Activated CD8-positive, alpha-beta T cell treated with anti-CD3 and anti-CD28 coated beads for 36 hours (primary cell): ENCODE data around the gene TMEM143. TPM values are rescaled to one million over a fixed set of nuclear protein-coding genes. Genes with fewer than 3 reads are reported as not detected.
A peak's percentile ranks its signal among the peaks of the same experiment; 100 is the strongest.

ENCODE experiments used
- ATAC-seq: fragments of 200-7000 bp; cut with Tn5 transposase; one replicate; pipeline ENCODE4 v1.10.0; 2021; ENCODE audit warnings: mild to moderate bottlenecking, moderate library complexity
- CTCF ChIA-PET: fragments of 350-600 bp; sonication (Branson Sonifier 250); formaldehyde crosslinking; loops from one replicate; lab custom pipeline; 2021; ENCODE audit warnings: antibody characterized with exemption; lab: Charles Lee
- POLR2A ChIA-PET: fragments of 350-600 bp; sonication (Branson Sonifier 250); formaldehyde crosslinking; loops from one replicate; lab custom pipeline; 2021; ENCODE audit warnings: antibody characterized with exemption; lab: Charles Lee
- DNase-seq: peaks from one replicate; pipeline ENCODE4 v3.0.0-alpha.2; 2020
- H3K27ac Mint-ChIP-seq: one replicate; pipeline ENCODE4 v1.8.0; 2021; ENCODE audit warnings: mild to moderate bottlenecking, mixed read lengths
- H3K27me3 Mint-ChIP-seq: one replicate; pipeline ENCODE4 v1.8.0; 2021; ENCODE audit warnings: mixed read lengths
- H3K36me3 Mint-ChIP-seq: one replicate; pipeline ENCODE4 v1.8.0; 2021; ENCODE audit warnings: low read depth, mixed read lengths
- H3K4me1 Mint-ChIP-seq: one replicate; pipeline ENCODE4 v1.8.0; 2021; ENCODE audit warnings: low read depth, mixed read lengths
- H3K4me3 Mint-ChIP-seq: one replicate; pipeline ENCODE4 v1.8.0; 2021; ENCODE audit warnings: mild to moderate bottlenecking, moderate library complexity, mixed read lengths
- H3K9me3 Mint-ChIP-seq: one replicate; pipeline ENCODE4 v1.8.0; 2021; ENCODE audit warnings: mixed read lengths
- CTCF ChIP-seq: fragments of 200-600 bp; IDR thresholded peaks from one replicate; pipeline ENCODE4 v1.8.0; 2022; ENCODE audit warnings: antibody characterized with exemption, mild to moderate bottlenecking
- intact Hi-C: fragments of 100-400 bp; cut with micrococcal nuclease; formaldehyde crosslinking; loops from one replicate; pipeline ENCODE4 v1.10.0; 2022
- total RNA-seq, 2 experiments: library from RNA; stranded (reverse); gene quantifications; one replicate each; pipeline ENCODE4 v1.2.3, GENCODE V29; 2021

The TMEM143 gene
- total RNA-seq, 2 experiments from 2014 or later, result 19.4 to 21.7 TPM

- TF ChIP-seq CTCF, result no peak
- Mint-ChIP-seq H3K4me1 (peaks cover 7% of the 10 kb centered on the region), H3K9me3 (no peaks in the 10 kb centered on the region), H3K27ac (no peak overlapping the region), H3K36me3 (peaks cover 1% of the 10 kb centered on the region), H3K4me3 (no peak overlapping the region), H3K27me3 (no peaks in the 10 kb centered on the region)
- intact Hi-C loops, result no loop called here
- ChIA-PET POLR2A (interaction anchor here (2.4 kb wide), 1 partner anchor 13 kb away, joined by 6 read pairs; no protein-coding TSS in a partner anchor), CTCF (no interaction called here)
- ATAC-seq, result no peak
- no peak for DNase-seq
Measured at GRCh38 chr19:48348045-48348444, 15.7 kb downstream of the TMEM143 start.

GRCh38 chr19:48346191-48346590, 17.5 kb downstream of the TMEM143 start:
- H3K27ac Mint-ChIP-seq, result no peak overlapping the region
- H3K27me3 Mint-ChIP-seq, result no peaks in the 10 kb centered on the region
- peaks cover 1% of the 10 kb centered on the region for H3K36me3 Mint-ChIP-seq
- ChIA-PET POLR2A (interaction anchor here (2.4 kb wide), 1 partner anchor 11 kb away, joined by 6 read pairs; no protein-coding TSS in a partner anchor), CTCF (interaction anchor here (0.7 kb wide), 1 partner anchor 13 kb away, joined by 3 read pairs; no protein-coding TSS in a partner anchor)
- ATAC-seq (no peak), DNase-seq (no peak)
- no peak for TF ChIP-seq CTCF
- no peaks in the 10 kb centered on the region for H3K9me3 Mint-ChIP-seq
- peaks cover 3% of the 10 kb centered on the region for H3K4me1 Mint-ChIP-seq
- intact Hi-C loops, result no loop called here
- H3K4me3 Mint-ChIP-seq, result no peak overlapping the region

GRCh38 chr19:48344892-48345291, 18.8 kb downstream of the TMEM143 start:
- no peak for TF ChIP-seq CTCF
- no peaks in the 10 kb centered on the region for H3K36me3 Mint-ChIP-seq
- peak; percentile 37 for ATAC-seq

GRCh38 chr19:48342841-48343540, 20.7 kb downstream of the TMEM143 start:
- intact Hi-C loops, result no loop called here
- no peak for ATAC-seq
- Mint-ChIP-seq H3K4me3 (no peak overlapping the region), H3K27ac (no peak overlapping the region), H3K9me3 (no peaks in the 10 kb centered on the region), H3K4me1 (no peaks in the 10 kb centered on the region), H3K27me3 (no peaks in the 10 kb centered on the region), H3K36me3 (no peaks in the 10 kb centered on the region)
- CTCF ChIA-PET, result no interaction called here
- no peak for DNase-seq
- TF ChIP-seq CTCF, result no peak
- POLR2A ChIA-PET, result no interaction called here

More at GRCh38 chr19:48344892-48345291, 18.8 kb downstream of the TMEM143 start:
- intact Hi-C loops, result no loop called here
- ChIA-PET CTCF (interaction anchor here (0.9 kb wide), 1 partner anchor 47 kb away, joined by 4 read pairs; the partner anchor contains the start of gene KDELR1), POLR2A (no interaction called here)
- DNase-seq, result no peak
- H3K27ac Mint-ChIP-seq, result no peak overlapping the region
- no peaks in the 10 kb centered on the region for H3K9me3 Mint-ChIP-seq
- no peak overlapping the region for H3K4me3 Mint-ChIP-seq
- no peaks in the 10 kb centered on the region for H3K27me3 Mint-ChIP-seq
- no peaks in the 10 kb centered on the region for H3K4me1 Mint-ChIP-seq

- intact Hi-C loops, result no loop called here
- TF ChIP-seq CTCF, result no peak
- no peak overlapping the region for H3K27ac Mint-ChIP-seq
- CTCF ChIA-PET, result no interaction called here
- no peaks in the 10 kb centered on the region for H3K9me3 Mint-ChIP-seq
- no peaks in the 10 kb centered on the region for H3K27me3 Mint-ChIP-seq
- no peaks in the 10 kb centered on the region for H3K36me3 Mint-ChIP-seq
- H3K4me1 Mint-ChIP-seq, result no peaks in the 10 kb centered on the region
- ATAC-seq, result no peak
- no peak overlapping the region for H3K4me3 Mint-ChIP-seq
- POLR2A ChIA-PET, result no interaction called here
- no peak for DNase-seq
Measured at GRCh38 chr19:48342414-48342738, 21.4 kb downstream of the TMEM143 start.
